ENCODE results near the gene TTLL3. TPM values are rescaled to one million over a fixed set of nuclear protein-coding genes. Genes with fewer than 3 reads are reported as not detected.
A peak's percentile ranks its signal among the peaks of the same experiment; 100 is the strongest.

TTLL3 gene
- total RNA-seq, 4 donors from 2014 or later = 42.4 to 594 (median 143) TPM

DNA sequence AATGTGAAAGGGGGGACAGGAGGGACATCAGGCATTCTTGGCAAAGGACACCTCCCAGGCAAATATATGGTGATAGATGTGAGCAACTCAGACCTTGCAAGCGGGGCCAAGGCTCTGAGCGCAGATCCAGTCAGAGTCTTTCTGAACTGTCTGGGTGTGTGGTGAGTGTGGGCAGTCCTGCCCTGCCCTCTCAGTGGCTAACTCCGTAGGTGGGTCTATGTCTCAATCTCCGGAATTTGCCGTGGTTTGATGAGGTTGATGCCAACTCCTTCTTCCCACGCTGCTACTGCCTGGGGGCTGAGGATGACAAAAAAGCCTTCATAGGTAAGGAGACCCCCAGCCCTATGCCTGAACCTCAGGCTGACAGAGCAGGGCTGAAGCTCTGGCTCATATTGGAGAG, 7.4 kb downstream of the TTLL3 start:
- H3K27me3 ChIP-seq = no peaks in the 10 kb centered on the region
- TF ChIP-seq, protein P1, sequence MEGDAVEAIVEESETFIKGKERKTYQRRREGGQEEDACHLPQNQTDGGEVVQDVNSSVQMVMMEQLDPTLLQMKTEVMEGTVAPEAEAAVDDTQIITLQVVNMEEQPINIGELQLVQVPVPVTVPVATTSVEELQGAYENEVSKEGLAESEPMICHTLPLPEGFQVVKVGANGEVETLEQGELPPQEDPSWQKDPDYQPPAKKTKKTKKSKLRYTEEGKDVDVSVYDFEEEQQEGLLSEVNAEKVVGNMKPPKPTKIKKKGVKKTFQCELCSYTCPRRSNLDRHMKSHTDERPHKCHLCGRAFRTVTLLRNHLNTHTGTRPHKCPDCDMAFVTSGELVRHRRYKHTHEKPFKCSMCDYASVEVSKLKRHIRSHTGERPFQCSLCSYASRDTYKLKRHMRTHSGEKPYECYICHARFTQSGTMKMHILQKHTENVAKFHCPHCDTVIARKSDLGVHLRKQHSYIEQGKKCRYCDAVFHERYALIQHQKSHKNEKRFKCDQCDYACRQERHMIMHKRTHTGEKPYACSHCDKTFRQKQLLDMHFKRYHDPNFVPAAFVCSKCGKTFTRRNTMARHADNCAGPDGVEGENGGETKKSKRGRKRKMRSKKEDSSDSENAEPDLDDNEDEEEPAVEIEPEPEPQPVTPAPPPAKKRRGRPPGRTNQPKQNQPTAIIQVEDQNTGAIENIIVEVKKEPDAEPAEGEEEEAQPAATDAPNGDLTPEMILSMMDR (IDR thresholded peaks at IDR 0.05) = no peak
- TF ChIP-seq POLR2A (IDR thresholded peaks at IDR 0.05) = no peak
- no peak for DNase-seq
- no peaks in the 10 kb centered on the region for H3K9me3 ChIP-seq
- no peak overlapping the region for H3K4me3 ChIP-seq
- H3K36me3 ChIP-seq = peaks cover 0 to 5% (median 0%) of the 10 kb centered on the region in 3 donors
- no peak overlapping the region for H3K27ac ChIP-seq
- no peaks in the 10 kb centered on the region for H3K4me1 ChIP-seq

DNA sequence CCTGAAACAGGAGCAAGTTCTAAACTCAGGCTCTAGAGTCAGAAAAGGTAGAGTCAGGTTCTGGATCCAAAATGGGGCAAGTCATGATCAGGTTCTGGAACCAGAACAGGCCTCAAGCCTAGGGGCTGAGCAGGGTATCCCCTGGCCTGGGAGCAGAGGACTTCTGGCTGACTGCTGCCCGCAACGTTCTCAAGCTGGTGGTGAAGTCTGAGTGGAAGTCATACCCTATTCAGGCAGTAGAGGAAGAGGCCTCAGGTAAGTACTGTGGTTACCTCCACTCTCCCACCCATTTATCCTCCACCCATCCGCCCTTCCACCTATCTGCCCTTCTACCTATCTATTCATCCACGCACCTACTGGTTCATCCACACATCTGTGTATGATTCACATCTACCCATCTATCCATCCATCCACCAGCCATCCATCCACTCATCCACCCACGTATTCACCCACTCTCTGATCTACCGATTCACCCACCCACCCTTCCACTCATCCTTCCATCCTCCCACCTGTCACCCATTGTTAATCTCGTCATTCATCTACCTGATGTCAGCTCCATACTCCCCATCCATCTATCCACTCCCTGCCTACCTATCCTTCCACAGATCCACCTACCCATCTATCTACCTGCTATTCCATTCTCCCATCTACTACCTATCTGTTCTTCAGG, 8.7 kb downstream of the TTLL3 start:
- Histone ChIP-seq H3K4me3 (no peak overlapping the region), H3K27me3 (no peaks in the 10 kb centered on the region), H3K9me3 (no peaks in the 10 kb centered on the region), H3K36me3 (no peaks in the 10 kb centered on the region), H3K4me1 (no peaks in the 10 kb centered on the region), H3K27ac (no peak overlapping the region)
- no peak for DNase-seq
- TF ChIP-seq POLR2A (IDR thresholded peaks at IDR 0.05) = no peak
- TF ChIP-seq, protein P1 (IDR thresholded peaks at IDR 0.05) = no peak

DNA sequence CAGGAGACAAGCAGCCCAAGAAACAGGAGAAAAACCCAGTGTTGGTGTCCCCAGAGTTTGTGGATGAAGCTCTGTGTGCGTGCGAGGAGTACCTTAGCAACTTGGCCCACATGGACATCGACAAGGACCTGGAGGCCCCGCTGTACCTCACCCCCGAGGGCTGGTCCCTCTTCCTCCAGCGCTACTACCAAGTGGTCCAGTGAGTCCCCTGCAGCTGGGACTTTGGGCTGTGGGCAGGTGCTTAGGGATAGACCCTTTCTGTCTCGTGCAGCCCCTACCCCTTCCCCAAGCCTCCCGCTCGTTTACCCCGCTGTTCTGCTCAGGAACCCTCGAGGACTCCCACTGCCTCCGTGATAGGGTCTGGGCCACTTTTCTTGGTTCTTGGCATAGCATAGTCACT, 10.5 kb downstream of the TTLL3 start:
- TF ChIP-seq POLR2A (IDR thresholded peaks at IDR 0.05) = no peak
- TF ChIP-seq, protein P1 (IDR thresholded peaks at IDR 0.05) = no peak
- peak in 1 of 3 donors; percentile 32 for DNase-seq
- Histone ChIP-seq H3K4me3 (no peak overlapping the region), H3K36me3 (no peaks in the 10 kb centered on the region), H3K27ac (no peak overlapping the region), H3K9me3 (no peaks in the 10 kb centered on the region), H3K27me3 (no peaks in the 10 kb centered on the region), H3K4me1 (no peaks in the 10 kb centered on the region)

DNA sequence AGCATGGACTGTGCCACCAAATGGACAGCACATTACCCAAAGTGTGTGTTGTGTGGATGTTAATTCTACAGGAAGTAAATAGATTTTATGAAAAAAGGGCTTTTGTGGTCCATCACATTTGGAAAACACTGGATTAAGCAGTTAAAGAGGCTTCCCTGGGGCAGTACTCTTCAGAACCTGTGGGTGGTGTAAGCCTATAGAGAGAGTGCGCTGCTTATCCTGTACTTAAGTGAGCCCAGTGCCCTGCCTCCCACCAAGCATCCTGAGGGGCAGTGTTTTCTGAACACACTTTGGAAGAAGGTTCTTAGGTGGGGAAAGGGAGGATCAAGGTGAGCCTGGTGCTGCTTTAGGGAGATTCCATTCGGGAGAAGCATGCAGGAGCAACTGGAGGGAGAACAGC, 10.9 kb downstream of the TTLL3 start:
- Histone ChIP-seq H3K9me3 (no peaks in the 10 kb centered on the region), H3K4me1 (no peaks in the 10 kb centered on the region), H3K27ac (no peak overlapping the region), H3K36me3 (no peaks in the 10 kb centered on the region), H3K27me3 (no peaks in the 10 kb centered on the region), H3K4me3 (no peak overlapping the region)
- TF ChIP-seq, protein P1 (IDR thresholded peaks at IDR 0.05) = peak in 3 of 6 experiments; percentile 9 to 32 (median 28)
- TF ChIP-seq POLR2A (IDR thresholded peaks at IDR 0.05) = no peak
- DNase-seq = no peak

DNA sequence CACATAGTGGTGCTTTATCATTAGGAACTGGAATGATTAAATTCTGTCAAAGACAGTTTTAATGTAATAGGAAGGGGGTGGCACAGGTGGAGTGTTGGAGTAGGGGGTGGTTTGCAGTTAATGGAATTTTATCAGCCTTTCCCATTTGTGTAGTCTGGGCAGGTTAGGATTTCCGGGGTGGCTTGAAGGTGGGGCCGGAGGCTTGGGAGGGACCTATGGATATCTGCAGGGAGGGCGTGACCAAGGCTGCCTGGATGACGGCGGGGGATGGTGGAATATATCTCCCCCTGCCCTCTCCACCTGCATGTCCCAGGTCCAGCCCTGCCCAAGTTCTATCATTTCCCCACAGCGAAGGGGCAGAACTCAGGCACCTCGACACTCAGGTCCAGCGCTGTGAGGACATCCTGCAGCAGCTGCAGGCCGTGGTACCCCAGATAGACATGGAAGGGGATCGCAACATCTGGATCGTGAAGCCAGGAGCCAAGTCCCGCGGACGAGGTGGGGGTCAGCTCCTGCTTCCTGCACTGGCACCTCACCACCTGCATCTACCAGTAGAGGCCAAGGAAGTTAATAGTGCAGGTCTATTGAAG, 15.5 kb downstream of the TTLL3 start:
- Histone ChIP-seq H3K27me3 (no peaks in the 10 kb centered on the region), H3K4me1 (no peaks in the 10 kb centered on the region), H3K4me3 (no peak overlapping the region), H3K9me3 (no peaks in the 10 kb centered on the region), H3K27ac (no peak overlapping the region), H3K36me3 (no peaks in the 10 kb centered on the region)
- DNase-seq = peak in 1 of 3 donors; percentile 44
- TF ChIP-seq, protein P1 (IDR thresholded peaks at IDR 0.05) = no peak
- no peak for TF ChIP-seq POLR2A (IDR thresholded peaks at IDR 0.05)

Measured in Peyer's patch (tissue), 4 donors.